Stimulated activated CD8-positive, alpha-beta memory T cell treated with anti-CD3 and anti-CD28 coated beads, Interleukin-4, amount 100 ng/mL, for 4 hours (primary cell): ENCODE results near the gene GTPBP1.
A peak's percentile ranks its signal among the peaks of the same experiment; 100 is the strongest.

Source experiments
- DNase-seq, 2 donors: peaks; one replicate each; pipeline ENCODE4 v3.0.0-alpha.2; 2020; ENCODE audit warnings: low read depth in 2 of 2, low spot score in 1 of 2

Gene GTPBP1

DNA sequence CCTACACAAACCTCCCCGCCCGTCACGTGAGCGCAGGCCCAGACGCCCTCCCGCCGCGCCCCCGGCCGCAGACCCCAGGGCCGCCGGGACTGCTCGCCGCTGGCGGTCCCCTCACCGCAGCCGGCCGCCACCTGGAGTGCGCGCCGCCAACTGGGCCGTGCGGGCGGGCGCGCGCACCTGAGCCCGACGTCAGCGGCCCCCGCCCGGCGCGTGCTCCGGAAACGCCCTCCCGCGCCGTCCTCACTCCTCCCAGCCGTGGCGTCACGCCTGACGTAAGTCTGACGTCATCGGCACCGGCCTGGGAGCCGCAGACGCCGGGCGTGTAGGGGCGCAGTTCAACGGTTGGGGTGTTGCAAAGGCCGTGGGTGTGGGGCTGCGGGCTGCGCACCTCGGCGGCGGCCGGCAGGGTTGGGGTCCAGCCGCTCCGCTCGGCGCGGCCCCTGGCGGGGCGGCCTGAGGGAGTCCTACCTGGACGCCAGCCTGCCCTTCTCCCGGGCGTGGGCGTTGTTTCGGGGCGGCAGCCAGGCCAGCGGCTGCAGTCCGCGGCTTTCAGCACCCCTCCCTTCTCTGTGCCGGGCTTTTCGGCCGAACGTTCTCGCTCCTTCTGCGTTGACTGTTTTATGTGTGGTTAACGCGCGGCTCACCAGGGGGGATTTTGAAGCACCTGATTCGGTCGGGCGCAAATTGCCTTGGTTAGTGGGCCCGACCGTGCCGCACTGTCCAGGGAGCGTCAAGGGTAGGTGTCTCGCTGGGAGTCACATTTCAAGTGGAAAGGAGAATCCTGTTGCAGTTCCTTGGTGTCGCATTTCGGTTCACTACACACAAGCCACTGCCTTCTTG lies 4.7 kb upstream of the GTPBP1 start, which contains the start of gene JOSD1:
Gene JOSD1 (minus strand): TSS at position 155 of the 840 bp plus-strand sequence. CDS start 956 bp downstream, outside the sequence.
- peak; percentile 94 to 96 for DNase-seq

DNA sequence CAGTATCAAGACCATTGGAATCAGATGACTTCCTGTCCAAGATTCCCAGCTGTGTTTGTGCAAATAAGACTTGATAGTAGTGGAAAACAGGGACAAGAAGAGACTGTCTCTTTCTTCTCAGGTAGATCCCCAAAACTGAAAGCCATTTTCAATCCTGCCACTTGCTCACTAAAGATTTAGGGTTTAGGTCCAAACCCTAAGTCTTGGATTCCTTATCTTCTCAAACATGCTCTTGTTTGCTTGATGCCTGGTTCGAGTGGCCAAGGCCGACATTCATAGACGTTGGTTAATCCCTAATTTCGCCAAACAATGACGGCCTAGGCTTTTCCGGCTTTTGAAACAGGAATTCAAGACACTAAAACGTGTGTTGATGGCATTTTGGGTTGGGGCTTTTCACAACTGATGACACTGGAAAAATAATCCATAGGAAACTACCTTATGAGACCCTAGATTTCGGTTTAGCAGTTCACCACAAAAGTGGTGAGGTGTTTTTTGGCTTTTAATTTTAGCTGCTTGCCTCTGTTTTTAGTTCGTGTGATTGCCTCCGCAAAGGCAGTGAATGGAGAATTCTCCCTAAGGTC lies 1.0 kb upstream of the GTPBP1 start:
- DNase-seq = no peak

DNA sequence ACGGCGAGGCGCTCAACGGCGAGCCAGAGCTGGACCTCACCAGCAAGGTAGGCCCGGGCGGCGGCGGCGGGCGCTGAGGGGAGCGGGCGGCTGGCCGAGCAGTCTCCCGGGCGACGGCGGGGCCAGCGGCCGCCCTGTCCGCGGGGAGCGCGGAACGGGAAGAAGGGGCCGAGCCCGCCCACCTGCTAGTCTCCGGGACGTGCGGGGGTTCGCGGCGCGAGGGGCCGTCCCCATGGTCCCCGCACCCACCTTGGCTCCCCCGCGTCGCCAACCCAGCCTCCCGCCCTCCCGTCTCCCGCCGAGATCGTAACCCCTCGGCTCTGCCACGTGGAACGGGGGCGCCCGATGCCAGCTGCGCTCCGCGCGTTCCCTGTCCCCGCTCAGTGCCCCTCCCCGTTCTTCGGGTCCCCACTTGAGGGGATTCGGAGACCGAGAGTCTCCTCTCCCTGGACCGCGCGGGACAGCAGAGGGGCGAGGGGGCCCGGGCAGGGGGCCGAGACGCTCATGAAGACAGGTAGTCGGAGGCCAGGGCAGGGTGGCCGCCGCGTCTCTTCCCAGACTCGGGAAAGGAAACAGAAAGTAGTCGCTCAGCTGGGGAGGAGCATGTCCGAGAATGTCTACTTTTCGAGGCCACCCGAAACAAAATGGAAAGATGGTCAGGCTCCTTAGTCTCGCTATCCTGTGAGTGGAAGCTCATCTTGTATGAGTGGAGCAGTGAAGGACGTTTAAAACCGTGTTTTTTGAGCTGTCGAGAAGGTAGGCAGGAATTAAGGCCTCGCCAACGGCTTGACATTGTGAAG lies 557 bp downstream of the GTPBP1 start:
- peak in 1 of 2 donors; percentile 23 for DNase-seq

DNA sequence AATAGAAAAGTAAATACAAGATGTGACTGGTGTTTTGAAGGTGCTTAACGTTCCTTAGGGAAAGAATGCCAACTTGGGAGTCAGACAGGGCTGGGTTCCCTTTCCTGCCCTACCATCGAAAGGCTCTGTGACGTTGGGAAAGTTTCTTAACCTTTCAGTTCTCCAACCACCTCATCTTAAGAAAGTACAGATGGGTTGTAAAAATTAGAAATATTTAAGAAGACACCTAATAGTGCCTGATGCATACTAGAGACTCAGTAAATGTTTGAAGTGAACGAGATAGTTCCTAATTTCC lies 1.1 kb downstream of the GTPBP1 start:
- DNase-seq = no peak

DNA sequence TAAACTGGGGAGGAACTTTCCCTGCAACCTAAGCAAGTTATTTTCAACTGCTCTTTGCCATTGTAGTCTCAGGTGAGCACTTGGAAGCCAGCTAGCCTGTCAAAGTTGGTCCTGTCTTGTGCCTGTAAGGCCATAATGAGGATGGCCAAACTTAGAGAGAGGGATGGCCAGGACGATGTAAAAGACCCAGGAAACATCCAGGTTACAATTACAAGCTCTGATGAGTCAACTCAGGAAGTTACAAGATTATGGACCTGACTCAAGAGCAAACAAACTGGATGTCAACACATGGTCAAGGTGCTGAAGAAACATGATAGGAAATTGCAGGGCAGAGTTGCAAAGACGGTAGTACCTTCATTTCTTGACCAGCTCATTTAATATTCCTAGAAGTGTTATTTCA lies 1.6 kb downstream of the GTPBP1 start:
- no peak for DNase-seq

DNA sequence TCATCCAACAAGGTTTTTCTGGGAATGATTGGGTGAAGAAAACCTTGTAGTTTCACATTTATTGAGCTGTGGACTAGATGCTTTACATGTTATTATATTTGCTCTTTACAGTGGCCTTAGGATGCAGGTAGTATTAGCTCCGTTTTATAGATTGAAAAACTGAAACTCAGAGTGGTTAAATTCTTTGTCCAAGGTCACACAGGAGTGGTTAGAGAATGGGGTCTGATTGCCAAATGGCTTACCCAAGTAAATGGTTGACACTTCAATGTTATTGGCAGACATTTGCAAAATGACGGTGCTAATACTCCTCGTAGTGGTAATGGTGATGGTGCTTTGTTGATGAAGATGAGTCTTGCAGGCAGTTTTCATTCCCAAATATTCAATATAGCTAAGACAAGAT lies 2.2 kb downstream of the GTPBP1 start:
- no peak for DNase-seq

DNA sequence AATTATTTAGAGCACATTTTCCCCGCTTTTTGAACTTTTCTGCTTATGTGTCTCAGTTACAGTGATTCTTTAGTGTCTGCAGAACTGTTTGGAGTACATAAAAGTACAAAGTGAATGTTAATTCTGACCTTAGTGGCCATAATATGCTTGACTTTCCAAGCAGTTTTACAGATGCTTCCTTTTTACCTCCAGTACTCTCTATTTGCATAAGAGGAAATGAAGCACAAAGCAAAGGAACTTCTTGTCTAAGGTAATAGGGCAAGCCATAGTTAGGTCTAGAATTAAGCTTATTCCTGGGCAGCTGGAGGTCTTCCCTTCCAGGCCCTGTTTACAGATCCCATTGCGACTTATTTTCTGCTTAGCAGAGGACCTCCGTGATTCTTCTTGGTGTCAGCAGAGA lies 3.6 kb downstream of the GTPBP1 start:
- DNase-seq = no peak

DNA sequence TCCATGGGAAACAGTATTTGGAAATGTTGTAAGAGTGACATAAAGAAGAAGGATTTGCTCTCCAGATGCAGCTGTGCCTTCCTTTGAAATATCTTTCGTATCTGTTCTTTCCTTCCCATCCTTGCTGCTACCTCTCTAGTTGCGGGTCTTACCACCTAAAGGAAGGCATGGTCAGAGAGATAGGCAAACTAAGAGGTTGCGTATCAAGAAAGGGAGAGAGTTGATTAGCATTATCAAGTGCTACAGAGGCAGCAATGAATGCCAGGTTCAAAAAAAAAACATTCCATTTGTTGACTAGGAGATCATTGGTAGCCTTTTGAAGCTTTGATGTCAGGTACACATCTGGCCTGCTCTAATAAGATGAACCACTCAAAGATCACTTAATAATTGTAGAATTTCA lies 4.6 kb downstream of the GTPBP1 start:
- no peak for DNase-seq

DNA sequence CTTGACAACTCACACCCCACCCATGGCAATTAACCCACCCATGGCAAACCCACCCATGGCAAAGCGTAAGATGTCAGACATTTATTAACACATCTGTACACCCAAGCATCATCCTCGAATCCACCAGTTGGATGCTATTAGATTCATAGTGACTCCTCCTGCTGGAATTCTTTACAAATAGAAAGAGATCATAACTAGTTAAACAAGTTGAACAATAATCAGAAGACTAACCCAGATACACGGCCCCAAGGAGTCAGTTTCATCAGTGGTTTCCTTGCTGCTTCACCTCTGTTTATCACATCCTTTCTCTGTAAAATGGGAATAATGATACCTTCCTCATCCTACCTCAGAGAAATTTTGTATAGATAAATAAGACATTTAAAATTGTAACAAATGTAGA lies 5.1 kb downstream of the GTPBP1 start:
- no peak for DNase-seq

DNA sequence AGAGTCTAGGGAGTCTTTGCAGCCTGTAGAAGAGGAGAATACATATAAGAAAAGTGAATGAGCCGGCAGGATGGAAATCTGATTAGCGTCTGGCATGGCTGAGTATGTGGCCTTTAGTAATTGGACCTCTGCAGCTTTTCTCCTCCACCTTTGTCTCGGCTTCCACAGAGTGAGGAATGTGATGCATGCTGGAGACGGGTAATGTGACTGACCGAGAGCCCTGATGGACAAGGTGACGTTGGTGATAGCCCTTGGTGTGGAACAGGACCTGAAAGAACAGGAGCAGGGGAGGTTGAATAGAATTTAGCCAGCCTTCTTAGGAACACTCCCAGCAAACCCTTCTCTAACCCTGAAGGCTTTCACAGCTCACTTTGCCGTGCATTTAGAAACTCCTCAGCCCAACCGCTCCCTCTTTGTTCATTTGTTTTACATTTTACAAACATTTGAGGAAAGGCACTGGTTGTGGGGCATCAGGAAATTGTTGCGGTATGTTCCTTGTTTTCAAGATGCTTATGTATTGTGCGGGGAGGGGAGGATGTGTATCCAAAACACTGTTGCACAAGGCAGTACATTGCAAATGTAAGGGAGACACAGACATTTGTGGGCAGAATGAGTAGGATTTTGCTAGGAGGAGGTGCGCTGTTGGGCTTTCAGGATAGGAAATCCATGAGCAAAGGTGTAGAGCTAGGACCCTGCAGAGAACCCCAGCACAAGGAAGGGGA lies 6.9 kb downstream of the GTPBP1 start:
- no peak for DNase-seq

DNA sequence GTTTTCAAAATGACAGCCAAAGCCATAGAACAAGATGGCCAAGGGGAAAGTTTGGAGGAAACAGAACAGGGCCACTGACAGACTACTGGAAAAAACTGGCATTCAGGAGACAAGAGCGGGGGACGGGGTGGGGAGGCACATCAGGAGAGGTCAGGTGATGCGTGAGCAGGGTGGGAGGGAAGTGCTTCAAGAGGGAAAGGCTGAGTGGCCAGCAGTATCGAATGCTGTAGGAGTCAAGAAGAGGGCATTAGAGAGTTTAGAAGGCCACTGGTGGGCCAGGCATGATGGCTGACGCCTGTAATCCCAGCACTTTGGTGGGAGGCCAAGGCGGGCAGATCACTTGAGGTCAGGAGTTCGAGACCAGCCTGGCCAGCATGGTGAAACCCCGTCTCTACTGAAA lies 8.2 kb downstream of the GTPBP1 start:
- no peak for DNase-seq

DNA sequence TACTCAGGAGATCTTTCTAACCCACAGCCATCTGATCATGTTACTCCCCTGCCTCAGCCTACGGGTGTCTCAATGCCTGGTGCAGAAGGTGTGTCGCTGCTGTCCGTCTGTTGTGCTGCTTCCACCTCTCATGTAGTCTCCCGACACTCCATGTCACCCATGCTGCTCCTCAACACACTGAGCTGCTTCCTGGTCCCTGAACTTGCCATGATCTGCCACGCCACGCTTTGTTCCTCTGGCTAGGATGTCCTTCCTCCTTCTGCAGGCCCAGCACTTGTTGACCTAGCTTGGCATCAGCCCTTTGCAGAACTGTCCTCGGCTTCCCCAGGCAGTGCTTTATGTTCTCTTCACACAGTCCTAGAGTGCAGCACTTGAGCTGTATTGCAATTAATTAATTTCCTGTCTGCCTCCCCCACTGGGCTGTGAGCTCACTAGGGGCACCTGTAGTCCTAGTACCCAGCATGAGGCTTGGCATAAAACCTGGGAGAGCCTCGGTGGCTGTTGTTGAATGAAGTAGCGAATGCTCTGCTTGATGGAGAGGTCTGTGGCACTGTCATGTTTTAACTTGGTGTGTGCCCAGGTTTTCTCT lies 9.5 kb downstream of the GTPBP1 start:
- no peak for DNase-seq

DNA sequence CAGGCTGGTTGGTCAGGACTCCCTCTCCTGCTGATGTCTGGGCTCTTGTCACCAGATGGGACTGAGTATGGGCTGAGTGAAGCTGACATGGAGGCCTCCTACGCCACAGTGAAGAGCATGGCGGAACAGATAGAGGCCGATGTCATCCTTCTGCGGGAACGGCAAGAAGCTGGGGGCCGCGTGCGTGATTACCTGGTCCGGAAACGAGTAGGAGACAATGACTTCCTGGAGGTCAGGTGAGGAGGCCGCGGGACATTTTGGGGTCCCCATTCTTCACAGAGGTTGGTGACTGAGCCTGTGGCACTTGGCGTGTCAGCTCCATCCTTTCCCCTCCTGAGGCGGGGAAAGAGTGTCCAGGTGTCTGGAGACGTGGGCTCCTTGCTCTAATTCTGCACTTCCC lies 10.1 kb downstream of the GTPBP1 start:
- no peak for DNase-seq

DNA sequence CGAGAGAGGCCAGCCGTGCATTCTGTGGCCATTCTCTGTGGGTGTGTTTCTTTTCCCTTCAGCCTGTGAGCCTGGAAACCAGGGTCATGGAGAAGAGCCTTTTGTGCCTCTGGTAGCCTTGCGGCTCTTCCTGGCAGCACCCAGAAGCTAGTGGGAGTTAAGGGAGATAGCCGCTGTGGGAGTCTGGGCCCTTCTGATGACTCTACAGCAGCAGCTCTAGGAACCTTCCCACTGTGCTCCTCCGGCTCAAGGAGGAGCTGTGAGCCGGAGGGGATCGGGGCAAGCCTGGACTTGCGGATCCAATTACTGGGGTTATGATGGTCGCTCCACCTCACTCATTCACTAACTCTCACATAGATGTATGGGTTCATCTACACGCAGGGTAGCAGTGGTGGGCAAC lies 10.5 kb downstream of the GTPBP1 start:
- no peak for DNase-seq

DNA sequence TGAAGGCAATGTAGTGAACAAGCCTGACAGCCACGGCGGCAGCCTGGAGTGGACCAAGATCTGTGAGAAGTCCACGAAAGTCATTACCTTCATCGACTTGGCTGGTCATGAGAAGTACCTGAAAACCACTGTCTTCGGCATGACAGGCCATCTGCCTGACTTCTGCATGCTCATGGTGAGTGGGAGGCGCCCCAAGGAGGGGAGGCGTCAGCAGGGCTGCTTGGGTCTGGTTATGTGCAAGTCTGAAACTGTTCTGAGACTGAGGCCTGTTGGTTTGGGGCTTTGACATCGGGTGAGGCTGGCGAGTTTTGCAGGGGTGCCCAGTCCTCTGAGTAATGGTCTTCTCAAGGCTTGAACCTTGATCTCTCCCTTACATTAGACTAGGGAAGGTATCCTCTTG lies 11.1 kb downstream of the GTPBP1 start:
- DNase-seq = no peak

DNA sequence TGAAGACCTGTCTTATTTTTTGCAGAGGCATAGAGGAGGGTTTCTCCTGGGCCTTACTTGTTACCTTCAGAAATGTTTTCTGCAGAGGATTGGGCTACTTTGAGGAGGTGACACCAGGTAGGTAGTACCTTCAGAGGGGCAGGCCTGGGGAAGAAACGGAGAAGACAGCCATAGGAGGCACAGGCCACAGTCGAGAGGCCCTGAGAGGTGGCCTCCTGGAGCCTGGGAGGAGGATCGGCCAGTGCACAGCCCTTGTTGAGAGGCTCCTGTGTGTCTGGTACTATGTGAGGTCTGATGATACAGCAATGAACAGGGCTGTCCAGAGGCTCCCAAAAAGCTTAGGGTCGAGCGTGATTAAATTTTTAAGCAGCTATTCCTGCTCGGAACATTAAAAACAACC lies 11.5 kb downstream of the GTPBP1 start:
- no peak for DNase-seq

DNA sequence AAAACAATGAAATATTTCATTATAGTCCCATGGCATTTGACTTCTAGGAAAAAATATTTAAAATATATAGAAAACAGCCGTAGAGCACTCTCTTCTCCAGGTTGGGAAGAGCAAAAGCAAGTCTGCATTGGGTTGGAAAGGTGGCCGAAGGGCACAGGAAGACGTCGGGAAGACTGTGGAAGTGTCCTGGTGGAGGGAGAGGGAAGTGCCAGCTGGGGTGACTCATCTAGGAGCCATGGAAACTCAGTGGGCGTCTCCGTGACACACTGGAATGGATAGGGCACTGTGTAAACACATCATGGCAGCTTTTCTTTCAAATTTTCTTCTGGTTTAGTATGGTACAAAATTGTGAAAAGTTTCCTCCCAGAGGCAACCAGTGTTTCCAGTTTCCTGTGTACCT lies 12.7 kb downstream of the GTPBP1 start:
- DNase-seq = no peak

DNA sequence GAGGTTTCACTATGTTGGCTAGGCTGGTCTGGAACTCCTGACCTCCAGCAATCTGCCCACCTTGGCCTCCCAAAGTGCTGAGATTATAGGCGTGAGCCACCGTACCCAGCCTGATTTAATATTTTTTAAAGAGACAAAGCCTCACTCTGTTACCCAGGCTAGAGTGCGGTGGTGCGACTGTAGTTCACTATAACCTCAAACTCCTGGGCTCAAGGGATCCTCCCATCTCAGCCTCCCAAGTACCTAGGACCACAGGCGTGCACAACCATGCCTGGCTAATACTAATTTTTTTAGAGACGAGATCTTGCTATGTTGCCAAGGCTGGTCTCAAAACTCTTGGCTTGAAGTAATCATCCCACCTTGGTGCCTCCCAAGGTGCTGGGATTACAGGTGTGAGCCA lies 13.5 kb downstream of the GTPBP1 start:
- DNase-seq = no peak

DNA sequence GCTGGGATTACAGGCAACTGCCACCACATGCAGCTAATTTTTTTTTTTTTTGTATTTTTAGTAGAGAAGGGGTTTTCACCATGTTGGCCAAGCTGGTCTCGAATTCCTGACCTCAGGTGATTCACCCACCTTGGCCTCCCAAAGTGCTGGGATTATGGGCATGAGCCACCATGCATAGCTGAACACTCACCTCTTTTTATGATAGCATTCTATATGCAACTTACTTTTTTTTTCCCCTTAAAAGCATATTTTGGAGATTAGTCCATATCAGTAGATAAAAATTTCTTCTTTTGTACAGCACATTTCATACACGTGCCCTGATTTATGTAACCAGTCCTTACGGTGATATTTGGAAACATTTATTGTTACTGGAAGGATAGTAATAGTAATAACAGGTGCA lies 14.6 kb downstream of the GTPBP1 start:
- no peak for DNase-seq

DNA sequence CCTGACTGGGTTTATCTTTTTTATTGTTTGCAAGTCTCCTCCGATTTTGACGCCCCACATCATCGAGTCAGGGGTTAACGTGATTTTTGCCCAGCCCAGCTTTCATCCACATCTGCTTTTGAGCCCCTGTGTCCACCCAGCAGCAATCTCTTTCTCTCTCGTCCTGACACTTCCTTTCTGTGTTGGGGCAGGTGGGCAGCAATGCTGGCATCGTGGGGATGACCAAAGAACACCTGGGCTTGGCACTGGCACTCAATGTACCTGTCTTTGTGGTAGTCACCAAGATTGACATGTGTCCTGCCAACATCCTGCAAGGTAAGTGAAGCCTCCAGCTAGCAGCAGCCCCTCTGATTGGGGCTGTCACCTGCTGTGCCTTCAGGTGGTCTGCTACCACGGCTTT lies 15.8 kb downstream of the GTPBP1 start:
- no peak for DNase-seq

DNA sequence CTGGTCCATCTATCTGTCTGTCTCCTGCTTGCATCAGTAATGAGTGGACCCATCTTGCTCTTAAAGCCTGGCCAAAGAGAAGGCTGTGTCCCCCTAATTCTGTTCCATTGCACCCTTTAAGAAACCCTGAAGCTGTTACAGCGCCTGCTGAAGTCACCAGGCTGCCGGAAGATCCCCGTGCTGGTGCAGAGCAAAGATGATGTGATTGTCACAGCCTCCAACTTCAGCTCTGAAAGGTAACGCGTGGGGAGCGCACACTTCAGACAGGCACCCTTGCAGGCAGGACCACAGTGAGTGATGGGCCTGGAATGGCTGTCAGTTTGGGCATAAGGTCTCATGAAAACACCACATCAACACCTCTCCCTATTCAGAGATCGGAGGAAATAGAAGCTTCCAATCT lies 18.4 kb downstream of the GTPBP1 start:
- no peak for DNase-seq
